GM21447 (cell line): ENCODE measurements around the gene LGR6.
"Not testable (repeated sequence)": the region's sequence is repeated elsewhere in the genome, so short reads cannot be mapped to it uniquely, and the experiment has no call there.

ENCODE experiments used
- ATAC-seq: cut with Tn5 transposase; IDR thresholded peaks from one replicate; pipeline ENCODE4 v1.9.1; 2021; ENCODE audit not compliant: unreplicated experiment

Gene LGR6

DNA sequence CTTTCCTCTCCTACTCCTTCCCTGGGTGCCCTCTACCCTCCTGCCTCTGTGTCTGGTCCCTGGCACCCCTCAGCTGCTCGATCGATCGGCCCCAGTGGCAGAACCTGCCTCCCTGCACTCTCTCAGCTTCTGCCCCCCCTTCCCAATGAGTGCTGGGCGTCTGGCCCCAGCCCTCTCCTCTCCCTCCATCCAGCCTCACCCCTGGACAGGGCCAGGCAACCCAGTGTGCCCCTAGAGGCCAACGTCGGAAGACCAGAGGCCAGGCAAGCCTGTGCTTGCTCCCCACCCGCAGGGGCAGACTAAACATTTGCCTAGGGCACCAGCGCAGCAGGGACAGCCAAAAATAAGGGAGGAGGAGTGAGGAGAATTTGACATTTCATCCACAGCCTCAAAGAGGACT is 43.5 kb downstream of the LGR6 start:
- no peak for ATAC-seq

DNA sequence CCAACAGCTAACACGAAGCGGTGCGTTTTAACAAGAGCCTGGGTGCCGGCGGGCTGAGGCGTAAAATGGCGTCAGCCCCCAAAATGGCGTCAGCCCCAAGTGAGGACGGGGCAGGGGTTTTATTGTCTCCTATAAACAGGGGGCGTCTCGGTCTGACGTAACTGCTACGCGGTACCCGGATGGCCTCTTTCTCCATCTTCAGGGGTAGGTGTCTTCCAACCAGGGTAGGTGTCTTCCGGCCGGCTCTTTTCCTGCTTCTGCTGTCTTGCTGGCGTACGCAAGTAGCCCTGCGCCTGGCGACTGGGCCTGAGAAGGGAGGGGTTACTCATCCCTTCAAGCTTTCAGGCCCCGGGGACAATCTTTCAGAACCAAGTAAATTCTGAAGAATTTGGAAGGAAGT is 45.3 kb downstream of the LGR6 start:
- no peak for ATAC-seq

DNA sequence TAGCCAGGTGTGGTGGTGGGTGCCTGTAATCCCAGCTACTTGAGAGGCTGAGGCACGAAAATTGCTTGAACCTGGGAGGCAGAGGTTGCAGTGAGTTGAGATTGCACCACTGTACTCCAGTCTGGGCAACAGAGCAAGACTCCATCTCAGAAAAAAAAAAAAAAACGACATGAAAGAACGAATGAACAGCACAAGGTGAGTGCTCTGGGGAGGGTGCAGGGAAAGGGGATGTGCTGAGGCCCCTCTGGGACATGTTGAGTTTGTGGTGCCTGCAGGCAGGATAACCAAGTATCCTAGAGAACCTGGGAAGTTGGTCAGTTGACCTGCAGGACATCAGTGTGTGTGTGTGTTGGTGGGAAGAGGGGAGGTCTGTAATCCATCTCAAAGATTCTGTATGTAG is 46.6 kb downstream of the LGR6 start:
- ATAC-seq: not testable (repeated sequence)

GRCh38 chr1:202240956-202241355 is 47.4 kb downstream of the LGR6 start:
- ATAC-seq: no peak

- no peak for ATAC-seq
Observed at GRCh38 chr1:202241376-202242079, 47.9 kb downstream of the LGR6 start.

DNA sequence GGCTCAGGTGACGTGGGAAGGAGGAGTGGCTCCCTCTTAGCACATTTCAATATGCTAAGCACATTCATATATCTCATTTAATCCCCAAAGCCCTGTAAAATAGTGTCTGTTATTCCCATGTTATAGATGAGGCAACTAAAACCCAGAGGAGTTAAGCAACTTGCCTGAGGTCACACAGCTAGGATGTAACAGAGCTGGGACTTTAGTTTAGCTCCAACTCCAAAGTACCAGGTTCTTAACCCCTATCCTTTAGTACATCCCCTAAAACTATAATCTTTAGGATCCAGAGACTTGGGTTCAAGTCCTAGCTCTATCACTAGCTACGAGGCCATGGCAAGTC is 48.5 kb downstream of the LGR6 start:
- no peak for ATAC-seq

GRCh38 chr1:202243006-202243405 is 49.4 kb downstream of the LGR6 start:
- ATAC-seq: no peak

DNA sequence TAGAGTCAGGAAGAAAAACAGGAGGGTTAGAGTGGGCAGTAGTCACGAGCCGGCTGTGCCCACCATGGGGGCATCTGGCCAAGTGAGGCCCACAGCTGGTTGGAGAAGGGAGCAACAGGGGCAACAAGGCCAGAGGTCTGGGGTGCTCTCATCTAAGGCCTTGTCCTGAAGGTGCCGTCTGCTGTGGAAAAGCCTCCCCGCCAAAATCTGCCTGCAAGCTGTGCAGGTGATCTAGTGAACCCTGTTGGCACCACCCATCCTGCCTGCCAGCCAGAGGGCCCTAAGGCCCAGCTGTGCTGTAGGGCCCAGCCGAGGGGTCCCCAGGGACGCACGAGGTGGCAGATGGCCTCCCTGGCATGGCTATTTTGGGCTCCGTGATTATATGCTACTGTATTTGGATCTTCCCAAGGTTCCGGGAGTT is 51.3 kb downstream of the LGR6 start:
- ATAC-seq: no peak

DNA sequence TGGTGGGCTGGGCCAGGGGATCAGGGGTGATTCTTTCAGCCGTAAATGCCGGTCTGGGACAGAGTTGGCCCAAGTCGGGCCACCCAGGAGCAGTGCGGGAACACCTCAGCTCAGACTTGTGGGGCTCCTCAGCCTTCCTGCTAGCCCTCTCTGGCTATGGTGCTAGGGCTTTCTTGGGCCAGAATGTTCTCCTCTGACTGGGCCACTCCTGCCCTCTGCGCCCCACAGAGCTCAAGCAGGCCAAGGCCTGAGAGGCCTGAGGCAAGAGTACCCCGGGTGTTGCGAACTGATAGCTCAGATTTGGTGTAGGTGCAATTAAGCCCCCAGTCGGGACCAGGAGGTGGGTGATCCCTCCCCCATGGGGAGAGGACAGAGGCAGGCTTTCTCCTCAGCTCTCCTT is 51.8 kb downstream of the LGR6 start:
- ATAC-seq: no peak

DNA sequence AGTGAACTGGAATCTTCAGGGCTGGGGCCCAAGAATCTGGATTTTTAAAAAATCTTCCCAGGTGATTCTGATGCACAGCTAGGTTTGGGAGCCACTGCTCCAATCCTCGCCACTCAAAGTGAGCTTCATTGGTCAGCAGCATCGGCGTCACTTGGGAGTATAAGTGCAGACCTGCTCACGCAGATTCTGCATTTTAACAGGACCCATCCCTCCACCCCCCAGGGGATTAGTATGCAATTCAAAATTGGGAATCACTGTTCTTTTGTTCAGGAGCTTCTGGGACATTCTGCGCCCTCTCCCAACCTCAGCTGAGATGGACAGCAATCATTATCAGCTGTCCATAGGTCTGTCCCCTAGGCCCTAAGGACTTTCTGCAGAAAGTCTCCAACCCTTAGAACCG is 53.5 kb downstream of the LGR6 start:
- no peak for ATAC-seq

GRCh38 chr1:202247837-202248795 is 54.5 kb downstream of the LGR6 start:
- ATAC-seq: no peak

- no peak for ATAC-seq
Observed at GRCh38 chr1:202248861-202249260, 55.3 kb downstream of the LGR6 start.

GRCh38 chr1:202249436-202249835 is 55.8 kb downstream of the LGR6 start:
- no peak for ATAC-seq

GRCh38 chr1:202249846-202250245 is 56.2 kb downstream of the LGR6 start:
- ATAC-seq: no peak

DNA sequence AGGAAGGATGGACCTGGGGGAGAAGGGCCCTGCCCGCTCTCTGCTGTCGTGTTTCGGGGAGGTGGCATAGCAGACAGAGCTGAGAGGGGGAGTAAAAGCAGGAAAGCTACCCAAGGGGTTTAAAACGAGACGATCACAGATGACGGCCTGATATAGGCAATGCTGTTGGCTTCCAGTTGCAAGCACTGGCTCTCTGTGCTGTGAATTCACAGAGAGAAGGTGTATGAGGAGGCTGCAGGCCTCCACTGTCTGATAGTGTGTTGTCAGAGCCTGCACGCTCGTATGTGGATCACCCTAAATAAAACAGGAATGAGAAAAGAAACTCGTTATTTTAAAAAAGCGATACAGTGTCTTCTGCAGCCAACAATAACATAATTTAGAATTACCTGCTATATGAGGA is 57.4 kb downstream of the LGR6 start:
- no peak for ATAC-seq

- ATAC-seq: no peak
Observed at GRCh38 chr1:202251424-202252256, 58.0 kb downstream of the LGR6 start.

DNA sequence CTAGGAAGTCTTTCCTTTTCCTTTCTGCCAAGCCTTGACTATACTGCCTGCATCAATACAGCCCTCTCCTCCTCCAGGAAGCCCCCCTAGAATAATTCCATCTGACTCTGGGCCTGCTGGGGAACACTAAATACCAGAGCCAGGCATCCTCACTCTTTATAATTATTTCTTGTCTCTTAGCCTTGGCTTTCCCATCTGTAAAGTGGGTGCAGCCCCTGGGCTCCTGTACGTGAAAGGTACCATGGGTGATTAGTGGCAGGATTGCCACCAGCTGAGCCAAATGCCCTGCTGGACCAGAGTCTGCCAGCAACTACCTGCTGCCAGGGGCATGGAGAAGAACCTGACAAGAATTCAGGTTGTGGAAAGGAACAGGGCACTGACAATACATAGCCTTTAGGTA is 58.7 kb downstream of the LGR6 start:
- no peak for ATAC-seq

- ATAC-seq: no peak
Observed at GRCh38 chr1:202254454-202255252, 61.1 kb downstream of the LGR6 start.

DNA sequence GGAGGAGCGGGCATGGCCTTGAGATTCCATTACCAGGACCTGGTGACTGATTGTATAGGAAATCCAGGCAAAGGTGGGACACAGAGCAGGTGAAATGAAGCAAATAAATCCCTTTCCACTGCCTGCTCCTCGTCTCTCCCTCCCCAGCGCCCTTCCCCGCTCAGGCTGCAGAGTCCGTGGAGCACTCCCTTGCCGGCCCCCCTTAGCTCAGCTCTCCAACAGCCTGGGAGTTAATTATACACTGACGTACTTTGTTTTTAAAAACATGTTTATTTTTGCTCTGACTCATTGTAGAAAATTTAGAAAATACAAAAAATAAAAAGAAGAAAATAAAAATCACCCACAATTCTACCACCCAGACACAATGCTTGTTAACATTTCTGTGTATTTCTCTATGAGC is 61.7 kb downstream of the LGR6 start:
- ATAC-seq: no peak

DNA sequence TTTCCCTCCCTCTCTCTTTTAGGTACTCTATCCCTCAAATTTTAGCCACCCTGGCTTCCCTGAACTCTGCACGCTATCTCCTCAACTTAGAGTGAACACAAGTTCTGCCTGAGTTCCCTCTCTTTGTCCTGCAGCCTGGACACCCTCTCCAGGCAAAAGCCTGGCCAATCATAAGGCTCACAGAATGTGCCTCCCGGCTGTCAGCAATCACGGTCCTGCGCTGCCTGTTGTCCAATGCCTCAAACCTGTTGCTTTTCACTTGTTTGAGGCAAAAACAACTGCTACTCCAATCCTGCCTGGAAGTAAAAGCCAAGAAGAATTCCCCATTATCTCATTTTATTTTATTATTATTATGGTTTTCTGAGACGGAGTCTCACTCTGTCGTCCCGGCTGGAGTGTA is 66.1 kb downstream of the LGR6 start:
- no peak for ATAC-seq
